BJ (cell line): ENCODE data around the gene VLDLR. TPM values are rescaled to one million over a fixed set of nuclear protein-coding genes. Genes with fewer than 3 reads are reported as not detected.

ENCODE experiments used
- CTCF ChIA-PET: fragments of 350-600 bp; formaldehyde crosslinking; extraction: SDS; loops from one replicate; lab custom pipeline; 2021; ENCODE audit warnings: antibody characterized with exemption, inconsistent platforms; lab: Yijun Ruan, JAX
- POLR2A ChIA-PET: fragments of 300-600 bp; sonication (Branson Sonifier 250); formaldehyde crosslinking; extraction: SDS; loops from one replicate; lab custom pipeline; 2021; ENCODE audit warnings: antibody characterized with exemption; lab: Charles Lee
- DNase-seq: peaks from one replicate; pipeline ENCODE4 v3.0.0-alpha.2; 2011; ENCODE audit warnings: low read depth
- H3K27me3 ChIP-seq: 2 replicates; pipeline ENCODE4 v1.6.0; 2011; ENCODE audit warnings: low read length; ENCODE audit not compliant: control insufficient read depth, insufficient read depth
- H3K36me3 ChIP-seq: 2 replicates; pipeline ENCODE4 v1.5.1; 2011; ENCODE audit warnings: low read length; ENCODE audit not compliant: control insufficient read depth, insufficient read depth
- H3K4me3 ChIP-seq: 2 replicates; pipeline ENCODE4 v1.5.1; 2011; ENCODE audit warnings: low read depth, mild to moderate bottlenecking, control low read depth, low read length
- CTCF ChIP-seq: IDR thresholded peaks from 2 replicates; pipeline ENCODE4 v1.5.1; 2011; ENCODE audit warnings: low read depth, mild to moderate bottlenecking, control low read depth, inconsistent platforms, low read length, moderate library complexity; ENCODE audit not compliant: insufficient read depth
- polyA plus RNA-seq: library from polyadenylated mRNA; depleted of rRNA; stranded (reverse); fragments of >200 nt; gene quantifications from 2 replicates; pipeline ENCODE4 v1.2.3, GENCODE V29; 2011

The VLDLR gene
- polyA plus RNA-seq, 1 experiment, result 34.4 TPM

GRCh38 chr9:2618289-2618688 lies 3.3 kb upstream of the VLDLR start:
- CTCF ChIA-PET, result no interaction called here

DNA sequence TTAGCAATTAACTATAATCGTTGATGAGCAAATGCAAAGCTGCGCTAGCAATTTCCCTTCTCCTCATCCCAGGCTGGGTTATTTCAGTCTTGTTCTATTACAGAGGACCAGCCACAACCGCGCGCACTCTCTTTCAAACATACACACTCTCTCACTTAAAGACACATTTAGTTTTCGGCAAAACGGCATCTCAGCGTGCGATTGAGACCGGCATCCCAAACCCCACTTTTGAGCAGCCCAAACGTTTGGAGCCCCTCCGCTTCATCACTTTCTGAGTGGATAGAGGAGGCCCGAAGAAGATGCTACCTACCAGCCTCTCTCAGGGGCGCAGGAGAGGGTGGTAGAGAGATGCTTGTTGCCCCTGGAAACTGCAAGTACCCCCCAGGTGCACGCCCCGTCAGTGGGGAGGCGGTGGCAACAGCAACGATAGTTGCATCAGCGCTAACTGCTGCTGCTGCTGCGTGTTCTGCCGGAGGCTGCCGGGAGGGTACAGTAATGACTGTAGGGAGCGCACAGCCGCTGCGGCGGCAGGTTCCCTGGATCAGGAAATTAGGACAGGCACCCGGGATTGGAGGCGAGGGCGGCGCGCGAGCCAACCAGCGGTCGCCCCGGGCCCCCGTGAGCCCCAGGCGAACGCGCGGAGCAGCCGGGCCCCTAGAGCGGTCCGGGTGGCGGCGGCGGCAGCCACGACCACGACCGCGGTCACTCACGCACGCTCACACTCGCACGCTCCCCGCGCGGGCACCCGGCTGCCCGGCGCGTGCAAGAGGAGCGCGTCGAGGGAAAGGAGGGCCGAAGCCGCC lies 467 bp upstream of the VLDLR start:
- CTCF ChIA-PET, result interaction anchor here (0.9 kb wide), 1 partner anchor 15 kb away, joined by 3 read pairs; no protein-coding TSS in a partner anchor
- POLR2A ChIA-PET, result no interaction called here
- DNase-seq, result peak; percentile 46
- 0 out of 2 replicates have a peak, but pooled peaks cover 2% of the 10 kb centered on the region for H3K27me3 ChIP-seq
- no peaks in the 10 kb centered on the region for H3K36me3 ChIP-seq
- H3K4me3 ChIP-seq, result peak overlapping the region; percentile 57
- TF ChIP-seq CTCF, result peak; percentile 27; the same call in 1 of the 2 replicates

More at GRCh38 chr9:2618289-2618688, 3.3 kb upstream of the VLDLR start:
- TF ChIP-seq CTCF, result no peak
- POLR2A ChIA-PET, result no interaction called here
- 0 out of 2 replicates have a peak, but pooled peaks cover 2% of the 10 kb centered on the region for H3K27me3 ChIP-seq
- H3K4me3 ChIP-seq, result no peak overlapping the region
- no peaks in the 10 kb centered on the region for H3K36me3 ChIP-seq
- no peak for DNase-seq

- no peaks in the 10 kb centered on the region for H3K36me3 ChIP-seq
- no peak for TF ChIP-seq CTCF
- POLR2A ChIA-PET, result interaction anchor here (0.6 kb wide), 1 partner anchor 66 kb away, joined by 3 read pairs; no protein-coding TSS in a partner anchor
- H3K27me3 ChIP-seq, result 0 out of 2 replicates have a peak, but pooled peaks cover 2% of the 10 kb centered on the region
- peak overlapping the region; percentile 57 for H3K4me3 ChIP-seq
- DNase-seq, result no peak
- CTCF ChIA-PET, result interaction anchor here (0.8 to 1.4 kb wide), 4 partner anchors 10 to 491 kb away, joined by 3 to 4 read pairs (median 3); no protein-coding TSS in a partner anchor
Measured at GRCh38 chr9:2622461-2623287, 1.1 kb downstream of the VLDLR start.

DNA sequence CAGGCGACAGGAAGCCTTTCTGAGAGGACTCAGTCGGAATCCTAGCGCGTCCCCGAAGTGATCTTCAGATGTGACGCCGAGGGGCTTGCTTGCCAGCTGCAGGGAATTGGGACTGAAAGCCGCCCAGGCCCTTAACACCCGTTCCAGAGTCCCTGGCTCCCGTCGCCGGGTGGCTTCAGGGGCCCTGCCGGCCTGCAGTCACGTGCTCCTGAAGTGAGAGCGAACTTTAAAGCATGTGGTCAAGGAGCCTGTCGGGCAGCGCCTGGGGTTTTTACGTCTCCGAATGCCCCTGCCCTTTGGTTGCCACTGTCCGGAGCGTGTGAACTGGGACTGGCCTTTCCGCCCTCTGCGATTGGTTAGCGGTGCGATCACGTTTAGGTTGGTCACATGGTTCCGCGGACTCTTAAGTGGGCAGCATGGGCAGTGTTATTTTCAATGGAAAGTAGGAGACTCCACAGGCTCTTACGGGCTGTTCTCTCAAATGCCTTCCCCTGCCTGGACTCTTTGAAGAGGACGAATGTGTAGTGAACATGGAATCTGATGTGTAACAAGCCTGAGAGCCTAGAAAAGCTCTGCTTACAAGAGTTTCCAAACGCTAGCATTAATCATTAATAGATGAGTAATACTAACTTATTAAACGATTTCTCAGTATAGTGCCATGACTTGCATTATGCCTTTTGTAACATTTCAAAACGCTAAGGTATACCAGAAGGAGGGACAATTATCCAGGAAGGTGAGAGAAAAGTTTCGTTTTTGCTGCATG lies 1.9 kb downstream of the VLDLR start:
- Histone ChIP-seq H3K27me3 (0 out of 2 replicates have a peak, but pooled peaks cover 2% of the 10 kb centered on the region), H3K4me3 (peak overlapping the region; percentile 57), H3K36me3 (no peaks in the 10 kb centered on the region)
- POLR2A ChIA-PET, result no interaction called here
- no peak for TF ChIP-seq CTCF
- CTCF ChIA-PET, result interaction anchor here (0.8 to 1.4 kb wide), 4 partner anchors 9 to 491 kb away, joined by 3 to 4 read pairs (median 3); no protein-coding TSS in a partner anchor
- DNase-seq, result no peak
